HUES48 (cell line): ENCODE measurements around the gene YWHAB.
"Not testable (repeated sequence)": the region's sequence is repeated elsewhere in the genome, so short reads cannot be mapped to it uniquely, and the experiment has no call there.

Source experiments
- H3K27ac ChIP-seq: one replicate; pipeline ENCODE4 v1.7.0; 2013; ENCODE audit warnings: low read depth, low read length, inconsistent platforms
- H3K27me3 ChIP-seq: 2 replicates; pipeline ENCODE4 v1.6.1; 2013; ENCODE audit warnings: mild to moderate bottlenecking, low read length; ENCODE audit not compliant: control insufficient read depth, insufficient read depth
- H3K36me3 ChIP-seq: 2 replicates; pipeline ENCODE4 v1.6.1; 2013; ENCODE audit warnings: low read length; ENCODE audit not compliant: control insufficient read depth, insufficient read depth
- H3K4me1 ChIP-seq: 2 replicates; pipeline ENCODE4 v1.6.1; 2013; ENCODE audit warnings: mild to moderate bottlenecking, low read length; ENCODE audit not compliant: control insufficient read depth, insufficient read depth
- H3K4me3 ChIP-seq: 2 replicates; pipeline ENCODE4 v1.5.1; 2013; ENCODE audit warnings: mild to moderate bottlenecking, low read depth, low read length
- H3K9ac ChIP-seq: 2 replicates; pipeline ENCODE4 v1.6.1; 2013; ENCODE audit warnings: mild to moderate bottlenecking, low read depth, low read length, moderate library complexity
- H3K9me3 ChIP-seq: 2 replicates; pipeline ENCODE4 v1.6.1; 2013; ENCODE audit warnings: low read length; ENCODE audit not compliant: control insufficient read depth, insufficient read depth

The YWHAB gene

GRCh38 chr20:44882360-44882759, 3.1 kb upstream of the YWHAB start:
- H3K27ac ChIP-seq, H3K4me3 ChIP-seq, H3K27me3 ChIP-seq, H3K9me3 ChIP-seq, H3K36me3 ChIP-seq, H3K9ac ChIP-seq: not testable (repeated sequence)
- H3K4me1 ChIP-seq = peaks cover 22% of the 10 kb centered on the region; the same call in 1 of the 2 replicates

- Histone ChIP-seq H3K36me3 (peaks cover 9% of the 10 kb centered on the region), H3K4me3 (no peak overlapping the region), H3K4me1 (peaks cover 28% of the 10 kb centered on the region), H3K9me3 (no peaks in the 10 kb centered on the region), H3K27ac (no peak overlapping the region), H3K27me3 (no peaks in the 10 kb centered on the region), H3K9ac (no peak overlapping the region)
Observed at GRCh38 chr20:44883214-44883902, 2.1 kb upstream of the YWHAB start.

- H3K9ac ChIP-seq = peak overlapping the region; percentile 56
- peaks cover 20% of the 10 kb centered on the region for H3K36me3 ChIP-seq
- no peaks in the 10 kb centered on the region for H3K27me3 ChIP-seq
- peak overlapping the region; percentile 66 for H3K4me3 ChIP-seq
- H3K4me1 ChIP-seq = peaks cover 30% of the 10 kb centered on the region
- no peaks in the 10 kb centered on the region for H3K9me3 ChIP-seq
- H3K27ac ChIP-seq = peak overlapping the region; percentile 82
Observed at GRCh38 chr20:44884907-44885391, 556 bp upstream of the YWHAB start.

GRCh38 chr20:44886266-44886651, 754 bp downstream of the YWHAB start:
- H3K4me1 ChIP-seq = peaks cover 30% of the 10 kb centered on the region
- H3K9me3 ChIP-seq = no peaks in the 10 kb centered on the region
- peaks cover 20% of the 10 kb centered on the region for H3K36me3 ChIP-seq
- peak overlapping the region; percentile 94 for H3K9ac ChIP-seq
- peak overlapping the region; percentile 96 for H3K27ac ChIP-seq
- H3K27me3 ChIP-seq = no peaks in the 10 kb centered on the region
- peak overlapping the region; percentile 99 for H3K4me3 ChIP-seq

- H3K4me1 ChIP-seq = peaks cover 30% of the 10 kb centered on the region
- H3K36me3 ChIP-seq = peaks cover 20% of the 10 kb centered on the region
- H3K4me3 ChIP-seq = peak overlapping the region; percentile 99
- H3K27ac ChIP-seq = no peak overlapping the region
- H3K27me3 ChIP-seq = no peaks in the 10 kb centered on the region
- H3K9me3 ChIP-seq = no peaks in the 10 kb centered on the region
- H3K9ac ChIP-seq = peak overlapping the region; percentile 94
Observed at GRCh38 chr20:44886828-44887227, 1.3 kb downstream of the YWHAB start.

GRCh38 chr20:44887466-44887865, 2.0 kb downstream of the YWHAB start:
- H3K36me3 ChIP-seq = peaks cover 20% of the 10 kb centered on the region
- peak overlapping the region; percentile 99 for H3K4me3 ChIP-seq
- H3K4me1 ChIP-seq = peaks cover 30% of the 10 kb centered on the region
- H3K27me3 ChIP-seq = no peaks in the 10 kb centered on the region
- no peak overlapping the region for H3K27ac ChIP-seq
- H3K9ac ChIP-seq = no peak overlapping the region
- H3K9me3 ChIP-seq = no peaks in the 10 kb centered on the region

GRCh38 chr20:44888226-44889103, 3.0 kb downstream of the YWHAB start:
- Histone ChIP-seq H3K9ac (no peak overlapping the region), H3K27ac (no peak overlapping the region), H3K9me3 (no peaks in the 10 kb centered on the region), H3K27me3 (no peaks in the 10 kb centered on the region), H3K4me1 (peaks cover 30% of the 10 kb centered on the region), H3K4me3 (0 out of 2 replicates have a peak overlapping the region, but pooled peaks have one; percentile 11), H3K36me3 (peaks cover 20% of the 10 kb centered on the region)

GRCh38 chr20:44891826-44892225, 6.3 kb downstream of the YWHAB start:
- Histone ChIP-seq H3K4me3 (no peak overlapping the region), H3K4me1 (peaks cover 20% of the 10 kb centered on the region), H3K36me3 (peaks cover 23% of the 10 kb centered on the region), H3K9ac (no peak overlapping the region), H3K27me3 (no peaks in the 10 kb centered on the region), H3K27ac (no peak overlapping the region), H3K9me3 (no peaks in the 10 kb centered on the region)

- Histone ChIP-seq H3K27ac (no peak overlapping the region), H3K9ac (no peak overlapping the region), H3K4me1 (no peaks in the 10 kb centered on the region; the same call in 1 of the 2 replicates), H3K9me3 (no peaks in the 10 kb centered on the region), H3K4me3 (no peak overlapping the region), H3K36me3 (peaks cover 7% of the 10 kb centered on the region), H3K27me3 (no peaks in the 10 kb centered on the region)
Observed at GRCh38 chr20:44894959-44895358, 9.5 kb downstream of the YWHAB start.

GRCh38 chr20:44896583-44896982, 11.1 kb downstream of the YWHAB start:
- Histone ChIP-seq H3K4me3 (no peak overlapping the region), H3K9me3 (no peaks in the 10 kb centered on the region), H3K27me3 (no peaks in the 10 kb centered on the region), H3K4me1 (no peaks in the 10 kb centered on the region; the same call in 1 of the 2 replicates), H3K27ac (no peak overlapping the region), H3K36me3 (peaks cover 21% of the 10 kb centered on the region), H3K9ac (no peak overlapping the region)

- Histone ChIP-seq H3K4me1 (no peaks in the 10 kb centered on the region; the same call in 1 of the 2 replicates), H3K27ac (no peak overlapping the region), H3K9me3 (no peaks in the 10 kb centered on the region), H3K27me3 (no peaks in the 10 kb centered on the region), H3K9ac (no peak overlapping the region), H3K4me3 (no peak overlapping the region), H3K36me3 (peaks cover 26% of the 10 kb centered on the region)
Observed at GRCh38 chr20:44897133-44897532, 11.6 kb downstream of the YWHAB start.
